Uterus (tissue), 4 donors: ENCODE data around the gene CELA3B. TPM values are rescaled to one million over a fixed set of nuclear protein-coding genes. Genes with fewer than 3 reads are reported as not detected.
A peak's percentile ranks its signal among the peaks of the same experiment; 100 is the strongest.

ENCODE experiments used
- DNase-seq, 2 donors: peaks; one replicate each; pipeline ENCODE4 v3.0.0-alpha.2; 2019 to 2020
- H3K27ac ChIP-seq, 2 donors: fragments of 200-600 bp; sonication (generic); 1 replicate in 1 of 2; 2 replicates in 1 of 2; pipeline ENCODE4 v1.5.1; 2016 to 2018
- H3K27me3 ChIP-seq, 2 donors: fragments of 200-600 bp; sonication (generic); one replicate each; pipeline ENCODE4 v1.5.1; 2018 to 2019; ENCODE audit warnings: control low read depth in 1 of 2
- H3K36me3 ChIP-seq, 2 donors: fragments of 200-600 bp; sonication (generic); one replicate each; pipeline ENCODE4 v1.5.1; 2019; ENCODE audit warnings: control low read depth in 1 of 2
- H3K4me1 ChIP-seq, 2 donors: fragments of 200-600 bp; sonication (generic); one replicate each; pipeline ENCODE4 v1.5.1; 2018 to 2019; ENCODE audit warnings: control low read depth in 1 of 2
- H3K4me3 ChIP-seq, 2 donors: fragments of 200-600 bp; sonication (generic); 1 replicate in 1 of 2; 2 replicates in 1 of 2; pipeline ENCODE4 v1.5.1; 2018 to 2019; ENCODE audit warnings: mild to moderate bottlenecking in 1 of 2
- H3K9me3 ChIP-seq, 2 donors: fragments of 200-600 bp; sonication (generic); one replicate each; pipeline ENCODE4 v1.5.1; 2019; ENCODE audit warnings: control low read depth in 1 of 2
- POLR2A ChIP-seq, 2 donors: fragments of 450-650 bp; IDR thresholded peaks; one replicate each; pipeline ENCODE4 v1.6.1; 2016; ENCODE audit warnings: antibody characterized with exemption in 2 of 2, mild to moderate bottlenecking in 1 of 2, moderate library complexity in 1 of 2
- intact Hi-C: fragments of 100-400 bp; cut with DNase I; formaldehyde crosslinking; loops from one replicate; pipeline ENCODE4 v1.15.1; 2023; ENCODE audit warnings: low total_unique reads
- total RNA-seq, 4 donors: library from RNA; depleted of rRNA in 3 of 4; stranded (reverse); fragments of >200 nt in 3 of 4; gene quantifications; one replicate each; pipeline versions ENCODE4 v1.1.0 to v1.2.4, GENCODE V29; 2014 to 2023
- TF ChIP-seq, protein P1 (sequence below), 4 experiments: fragments of 200-600 bp in 2 of 4; fragments of 450-650 bp in 2 of 4; sonication (generic) in 2 of 4; IDR thresholded peaks; one replicate each; pipeline ENCODE4 v1.5.1; 2016 to 2019; ENCODE audit warnings: antibody characterized with exemption in 4 of 4, mild to moderate bottlenecking in 2 of 4, moderate library complexity in 1 of 4
- donor health status: DM: yes; HTN: yes; CAD: no.

CELA3B gene
- total RNA-seq, 4 donors from 2014 or later, result 0.35 TPM; not detected in 3

DNA sequence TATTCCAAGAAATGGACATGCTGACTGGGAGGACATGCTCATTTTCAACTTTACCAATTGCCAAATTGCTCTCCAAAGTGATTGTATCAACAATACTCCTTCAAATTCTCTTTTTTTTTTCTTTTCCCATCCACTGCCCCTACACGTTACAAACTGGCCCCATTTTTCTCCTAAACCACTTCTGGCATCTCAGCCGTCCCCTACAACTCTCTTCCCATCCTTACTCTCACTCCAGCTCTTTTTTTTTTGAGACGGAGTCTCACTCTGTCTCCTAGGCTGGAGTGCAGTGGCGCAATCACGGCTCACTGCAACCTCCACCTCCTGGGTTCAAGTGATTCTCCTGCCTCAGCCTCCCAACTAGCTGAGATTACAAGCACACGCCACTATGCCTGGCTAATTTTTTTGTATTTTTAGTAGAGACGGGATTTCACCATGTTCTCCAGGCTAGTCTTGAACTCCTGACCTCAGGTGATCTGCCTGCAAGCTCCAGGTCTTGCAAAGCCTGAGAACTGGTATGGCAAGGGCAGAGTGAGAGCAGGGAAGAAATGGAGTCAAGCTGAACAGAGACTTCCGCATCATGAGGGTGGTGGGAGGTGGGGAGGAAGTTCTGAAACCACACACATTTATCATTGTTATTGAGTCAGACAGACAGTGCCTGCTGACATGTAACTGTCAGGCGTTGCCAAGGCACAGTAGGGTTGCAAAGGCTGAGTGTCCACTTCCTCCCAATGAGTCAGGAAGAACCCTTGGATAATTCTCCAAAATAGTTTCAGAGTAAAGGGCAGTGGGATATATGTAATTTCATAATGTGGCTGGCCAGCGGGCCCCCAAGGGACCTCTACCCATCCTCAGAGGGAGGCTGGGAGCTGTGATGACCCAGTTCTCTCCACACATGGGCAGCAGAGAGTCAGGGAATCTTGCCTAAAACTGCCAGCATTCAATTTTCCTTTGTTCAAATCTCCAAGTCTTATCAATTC is 42.0 kb downstream of the CELA3B start:
- H3K9me3 ChIP-seq, result no peaks in the 10 kb centered on the region
- no peak for TF ChIP-seq POLR2A (IDR thresholded peaks at IDR 0.05)
- TF ChIP-seq, protein P1, sequence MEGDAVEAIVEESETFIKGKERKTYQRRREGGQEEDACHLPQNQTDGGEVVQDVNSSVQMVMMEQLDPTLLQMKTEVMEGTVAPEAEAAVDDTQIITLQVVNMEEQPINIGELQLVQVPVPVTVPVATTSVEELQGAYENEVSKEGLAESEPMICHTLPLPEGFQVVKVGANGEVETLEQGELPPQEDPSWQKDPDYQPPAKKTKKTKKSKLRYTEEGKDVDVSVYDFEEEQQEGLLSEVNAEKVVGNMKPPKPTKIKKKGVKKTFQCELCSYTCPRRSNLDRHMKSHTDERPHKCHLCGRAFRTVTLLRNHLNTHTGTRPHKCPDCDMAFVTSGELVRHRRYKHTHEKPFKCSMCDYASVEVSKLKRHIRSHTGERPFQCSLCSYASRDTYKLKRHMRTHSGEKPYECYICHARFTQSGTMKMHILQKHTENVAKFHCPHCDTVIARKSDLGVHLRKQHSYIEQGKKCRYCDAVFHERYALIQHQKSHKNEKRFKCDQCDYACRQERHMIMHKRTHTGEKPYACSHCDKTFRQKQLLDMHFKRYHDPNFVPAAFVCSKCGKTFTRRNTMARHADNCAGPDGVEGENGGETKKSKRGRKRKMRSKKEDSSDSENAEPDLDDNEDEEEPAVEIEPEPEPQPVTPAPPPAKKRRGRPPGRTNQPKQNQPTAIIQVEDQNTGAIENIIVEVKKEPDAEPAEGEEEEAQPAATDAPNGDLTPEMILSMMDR (IDR thresholded peaks at IDR 0.05), result no peak
- no peak for DNase-seq
- intact Hi-C loops, result no loop called here
- H3K4me1 ChIP-seq, result no peaks in the 10 kb centered on the region
- H3K4me3 ChIP-seq, result no peak overlapping the region
- H3K27ac ChIP-seq, result no peak overlapping the region
- H3K27me3 ChIP-seq, result no peaks in the 10 kb centered on the region
- H3K36me3 ChIP-seq, result no peaks in the 10 kb centered on the region

DNA sequence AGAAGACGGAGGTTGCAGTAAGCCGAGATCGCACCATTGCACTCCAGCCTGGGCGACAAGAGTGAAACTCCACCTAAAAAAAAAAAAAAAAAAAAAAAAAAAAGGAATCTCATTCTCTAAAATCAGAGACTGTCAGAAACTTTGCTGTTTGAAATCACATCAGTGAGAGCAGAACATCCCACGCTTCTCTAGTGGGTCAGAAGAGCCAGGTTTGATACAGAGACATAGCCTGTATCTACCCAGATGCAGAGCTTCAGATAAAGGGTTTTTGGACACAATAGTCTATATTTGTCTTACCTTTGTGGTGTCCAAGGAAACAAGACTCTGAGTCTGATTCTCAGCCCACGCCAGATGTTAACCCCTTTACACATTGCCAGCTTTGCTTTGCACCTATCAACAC is 44.2 kb downstream of the CELA3B start:
- Histone ChIP-seq H3K9me3 (no peaks in the 10 kb centered on the region), H3K4me1 (no peaks in the 10 kb centered on the region), H3K27me3 (no peaks in the 10 kb centered on the region), H3K27ac (no peak overlapping the region), H3K36me3 (no peaks in the 10 kb centered on the region), H3K4me3 (no peak overlapping the region)
- DNase-seq, result no peak
- TF ChIP-seq, protein P1 (IDR thresholded peaks at IDR 0.05), result no peak
- TF ChIP-seq POLR2A (IDR thresholded peaks at IDR 0.05), result no peak
- intact Hi-C loops, result no loop called here

DNA sequence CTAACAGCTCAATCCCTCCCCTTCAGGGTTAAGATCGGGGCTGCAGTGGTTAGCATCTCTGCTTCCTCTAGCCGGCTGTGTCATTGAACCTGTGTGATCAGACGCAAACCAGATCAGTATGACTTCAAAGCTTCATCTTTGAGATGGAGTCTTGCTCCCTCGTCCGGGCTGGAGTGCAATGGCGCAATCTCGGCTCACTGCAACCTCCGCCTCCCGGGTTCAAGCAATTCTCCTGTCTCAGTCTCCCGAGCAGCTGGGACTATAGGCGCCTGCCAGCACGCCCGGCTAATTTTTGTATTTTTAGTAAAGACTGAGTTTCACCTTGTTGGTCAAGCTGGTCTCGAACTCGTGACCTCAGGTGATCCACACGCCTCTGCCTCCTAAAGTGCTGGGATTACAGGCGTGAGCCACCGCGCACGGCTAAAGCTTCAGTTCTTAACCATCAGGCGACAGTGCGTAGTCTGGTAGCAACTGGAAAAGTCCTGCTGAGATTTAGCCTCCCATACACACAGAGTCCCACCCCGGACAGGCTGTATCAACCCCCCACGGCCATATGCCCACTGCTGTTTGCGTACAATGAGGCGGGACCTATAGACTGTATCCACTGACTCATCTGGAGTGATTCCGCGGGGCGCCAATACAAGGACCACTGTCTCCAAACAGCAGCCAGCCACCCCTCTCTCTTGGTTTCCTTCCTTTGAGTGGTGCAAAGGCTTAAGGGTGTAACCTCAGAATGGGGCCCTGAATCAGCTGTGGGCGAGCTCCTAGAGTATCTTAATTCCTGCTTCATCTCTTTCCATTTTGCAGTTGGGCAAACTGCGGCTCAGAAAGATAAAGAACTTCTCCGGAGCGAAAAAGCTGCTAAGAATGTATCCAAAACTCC is 47.9 kb downstream of the CELA3B start:
- intact Hi-C loops, result no loop called here

DNA sequence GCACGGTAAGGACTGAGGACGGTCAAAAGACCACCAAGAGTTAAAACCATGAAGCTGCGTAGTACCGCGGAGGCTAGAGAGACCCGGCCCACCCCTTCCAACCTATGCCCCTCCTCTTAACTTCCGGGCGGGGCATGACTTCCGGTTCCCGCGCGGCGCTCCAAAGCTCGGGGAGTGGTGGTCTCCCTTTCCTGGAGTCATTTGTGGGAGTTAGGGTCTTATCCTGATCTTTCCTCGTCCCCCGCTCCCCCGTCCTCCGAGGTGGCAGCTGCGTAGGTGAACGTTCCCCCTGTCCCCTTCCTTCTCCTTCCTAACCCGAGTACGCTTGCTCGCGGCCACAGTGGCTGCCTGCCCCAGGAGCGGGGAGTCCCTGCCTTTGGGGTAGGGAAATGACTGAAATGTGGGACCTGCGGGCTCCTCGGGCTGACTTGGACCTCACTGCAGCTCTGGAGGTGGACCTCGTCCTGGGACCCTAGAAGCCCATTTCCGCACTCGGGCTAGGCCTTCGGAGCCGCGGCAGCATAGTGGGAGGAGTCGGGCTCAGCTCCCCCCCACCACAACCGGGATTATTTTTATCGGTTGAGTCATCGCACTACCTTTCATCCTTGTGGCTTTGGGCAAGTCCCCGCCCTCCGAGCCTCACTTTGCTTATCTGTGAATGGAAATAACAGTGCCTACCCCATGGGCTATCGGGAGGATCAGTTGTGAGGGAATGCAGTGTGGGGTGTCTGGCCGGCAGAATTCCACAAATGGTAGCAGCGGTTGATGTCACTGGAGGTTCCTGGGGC is 48.7 kb downstream of the CELA3B start:
- TF ChIP-seq, protein P1 (IDR thresholded peaks at IDR 0.05), result peak in 2 of 4 experiments; percentile 13 to 27
- peak; percentile 39 to 88 for TF ChIP-seq POLR2A (IDR thresholded peaks at IDR 0.05)
- no peaks in the 10 kb centered on the region for H3K4me1 ChIP-seq
- intact Hi-C loops, result no loop called here
- DNase-seq, result peak; percentile 85 to 87
- no peaks in the 10 kb centered on the region for H3K27me3 ChIP-seq
- peak overlapping the region; percentile 99 to 100 for H3K27ac ChIP-seq
- no peaks in the 10 kb centered on the region for H3K36me3 ChIP-seq
- H3K4me3 ChIP-seq, result peak overlapping the region; percentile 97 to 98
- H3K9me3 ChIP-seq, result no peaks in the 10 kb centered on the region

More for the DNA sequence above, 47.9 kb downstream of the CELA3B start:
- no peaks in the 10 kb centered on the region for H3K9me3 ChIP-seq
- H3K27ac ChIP-seq, result peak overlapping the region; percentile 99 to 100
- H3K36me3 ChIP-seq, result no peaks in the 10 kb centered on the region
- H3K4me3 ChIP-seq, result peak overlapping the region; percentile 97 to 98
- H3K4me1 ChIP-seq, result no peaks in the 10 kb centered on the region
- peak; percentile 40 to 65 for DNase-seq
- no peak for TF ChIP-seq POLR2A (IDR thresholded peaks at IDR 0.05)
- H3K27me3 ChIP-seq, result no peaks in the 10 kb centered on the region

DNA sequence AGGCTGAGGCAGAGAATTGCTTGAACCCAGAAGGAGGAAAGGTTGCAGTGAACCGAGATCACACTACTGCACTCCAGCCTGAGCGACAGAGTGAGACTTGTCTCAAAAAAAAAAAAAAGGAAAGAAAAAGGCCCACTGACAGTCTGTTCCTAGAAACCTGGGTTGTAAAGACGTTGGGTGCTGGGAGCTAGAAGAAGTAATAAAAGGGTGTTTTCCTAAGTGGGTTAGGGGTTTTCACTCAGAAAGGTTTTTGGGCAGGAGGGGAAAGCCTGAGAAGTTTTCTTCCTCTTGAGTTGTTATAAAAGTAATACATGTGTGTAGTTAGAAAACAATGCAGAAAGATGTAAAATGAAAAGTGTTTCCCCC is 50.1 kb downstream of the CELA3B start:
- intact Hi-C loops, result no loop called here
- Histone ChIP-seq H3K27me3 (no peaks in the 10 kb centered on the region), H3K36me3 (no peaks in the 10 kb centered on the region), H3K4me3 (no peak overlapping the region), H3K9me3 (no peaks in the 10 kb centered on the region), H3K4me1 (no peaks in the 10 kb centered on the region), H3K27ac (no peak overlapping the region)
- no peak for DNase-seq
- TF ChIP-seq, protein P1 (IDR thresholded peaks at IDR 0.05), result no peak
- no peak for TF ChIP-seq POLR2A (IDR thresholded peaks at IDR 0.05)
